Measurements from ENCODE around the gene WFIKKN1. TPM values are rescaled to one million over a fixed set of nuclear protein-coding genes. Genes with fewer than 3 reads are reported as not detected.

Gene WFIKKN1
- total and polyA plus RNA-seq, 2 of the 13 experiments (the other 11 are each of a cell fraction or from before 2014, with no cell fraction given), result 1.7 to 4.9 TPM

- TF ChIP-seq ZHX1 (CRISPR knock-in tag; IDR thresholded peaks at IDR 0.05; ENCODE audit: low read depth) (no peak; the same call in 1 of the 2 replicates), EEA1 (CRISPR knock-in tag; IDR thresholded peaks at IDR 0.05; ENCODE audit: borderline replicate concordance) (peak; percentile 46; the same call in 1 of the 2 replicates), TCF7 (IDR thresholded peaks at IDR 0.05; ENCODE audit: low read depth) (no peak), ZNF292 (CRISPR knock-in tag; IDR thresholded peaks at IDR 0.05; ENCODE audit: borderline replicate concordance, low read depth) (no peak), ATRX (CRISPR knock-in tag; IDR thresholded peaks at IDR 0.05; ENCODE audit: borderline replicate concordance) (no peak), ZNF235 (CRISPR knock-in tag; IDR thresholded peaks at IDR 0.05; ENCODE audit: borderline replicate concordance) (no peak; the same call in 1 of the 2 replicates), NKX3-1 (CRISPR knock-in tag; IDR thresholded peaks at IDR 0.05) (no peak), ZNF441 (CRISPR knock-in tag; IDR thresholded peaks at IDR 0.05; ENCODE audit: borderline replicate concordance) (peak; percentile 59), POGZ (CRISPR knock-in tag; IDR thresholded peaks at IDR 0.05) (peak; percentile 44; the same call in 1 of the 2 replicates), SUZ12 (IDR thresholded peaks at IDR 0.05; ENCODE audit: low read depth, low read length) (peak; percentile 82), PHB2 (IDR thresholded peaks at IDR 0.05; ENCODE audit: partially characterized antibody) (no peak), KLF12 (CRISPR knock-in tag; IDR thresholded peaks at IDR 0.05; ENCODE audit: borderline replicate concordance) (peak; percentile 68; the same call in 1 of the 2 replicates), GRHL1 (CRISPR knock-in tag; conservative IDR thresholded peaks at IDR 0.05) (no peak), MYNN (CRISPR knock-in tag; IDR thresholded peaks at IDR 0.05; ENCODE audit: low read depth) (no peak), ZNF580 (CRISPR knock-in tag; IDR thresholded peaks at IDR 0.05; ENCODE audit: borderline replicate concordance, low read depth) (peak; percentile 23; the same call in 1 of the 2 replicates), ARNTL (CRISPR knock-in tag; IDR thresholded peaks at IDR 0.05) (no peak), HBP1 (CRISPR knock-in tag; IDR thresholded peaks at IDR 0.05; ENCODE audit: low read depth) (0 out of 2 replicates have a peak, but pooled peaks have one; percentile 51), REL (CRISPR knock-in tag; conservative IDR thresholded peaks at IDR 0.05) (peak; percentile 74), STAT6 (CRISPR knock-in tag; IDR thresholded peaks at IDR 0.05; ENCODE audit: borderline replicate concordance) (0 out of 2 replicates have a peak, but pooled peaks have one; percentile 51), ZNF549 (CRISPR knock-in tag; IDR thresholded peaks at IDR 0.05) (no peak)
Observed at GRCh38 chr16:636206-637080, 5.7 kb downstream of the WFIKKN1 start, which contains the start of gene METTL26 (continued).
